Astrocyte of the cerebellum (primary cell): Measurements from ENCODE around the gene SGCB.
A peak's percentile ranks its signal among the peaks of the same experiment; 100 is the strongest.

Source experiments
- DNase-seq: peaks from one replicate; pipeline ENCODE4 v3.0.0-alpha.2; 2011; ENCODE audit warnings: low read depth
- H3K4me3 ChIP-seq: 2 replicates; pipeline ENCODE4 v1.5.1; 2011; ENCODE audit warnings: mild to moderate bottlenecking, low read depth, low read length, moderate library complexity
- in situ Hi-C: cut with HindIII; loops from 2 replicates; pipeline ENCODE4 v1.10.0; 2017; ENCODE audit warnings: low sequenced_read_pairs
- TF ChIP-seq, protein P1 (sequence below): IDR thresholded peaks from 2 replicates; pipeline ENCODE4 v1.5.1; 2012; ENCODE audit warnings: low read length, low read depth, moderate library complexity, mild to moderate bottlenecking; ENCODE audit errors: missing control alignments

The SGCB gene

DNA sequence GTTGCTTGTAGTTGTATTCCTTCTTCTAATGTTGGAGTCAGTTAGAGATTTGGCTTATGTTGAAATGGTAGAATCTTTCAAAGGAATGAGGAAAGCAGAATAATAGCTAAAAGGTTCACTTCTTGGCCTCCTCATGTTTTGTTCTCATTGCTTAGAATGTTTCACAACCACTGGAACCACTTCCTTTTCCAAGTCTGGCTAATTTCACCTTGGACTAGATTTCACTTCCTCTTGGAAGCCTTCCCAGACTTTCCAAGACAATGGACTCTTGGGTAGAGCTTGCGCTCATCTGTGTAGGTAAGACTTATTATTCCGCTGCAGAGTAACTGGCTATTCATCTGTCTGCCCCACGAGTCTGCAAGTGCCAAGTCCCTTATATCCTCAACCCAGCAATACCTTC is 21.3 kb upstream of the SGCB start:
- DNase-seq: peak; percentile 88
- in situ Hi-C loops: no loop called here
- H3K4me3 ChIP-seq: no peak overlapping the region
- TF ChIP-seq, protein P1, sequence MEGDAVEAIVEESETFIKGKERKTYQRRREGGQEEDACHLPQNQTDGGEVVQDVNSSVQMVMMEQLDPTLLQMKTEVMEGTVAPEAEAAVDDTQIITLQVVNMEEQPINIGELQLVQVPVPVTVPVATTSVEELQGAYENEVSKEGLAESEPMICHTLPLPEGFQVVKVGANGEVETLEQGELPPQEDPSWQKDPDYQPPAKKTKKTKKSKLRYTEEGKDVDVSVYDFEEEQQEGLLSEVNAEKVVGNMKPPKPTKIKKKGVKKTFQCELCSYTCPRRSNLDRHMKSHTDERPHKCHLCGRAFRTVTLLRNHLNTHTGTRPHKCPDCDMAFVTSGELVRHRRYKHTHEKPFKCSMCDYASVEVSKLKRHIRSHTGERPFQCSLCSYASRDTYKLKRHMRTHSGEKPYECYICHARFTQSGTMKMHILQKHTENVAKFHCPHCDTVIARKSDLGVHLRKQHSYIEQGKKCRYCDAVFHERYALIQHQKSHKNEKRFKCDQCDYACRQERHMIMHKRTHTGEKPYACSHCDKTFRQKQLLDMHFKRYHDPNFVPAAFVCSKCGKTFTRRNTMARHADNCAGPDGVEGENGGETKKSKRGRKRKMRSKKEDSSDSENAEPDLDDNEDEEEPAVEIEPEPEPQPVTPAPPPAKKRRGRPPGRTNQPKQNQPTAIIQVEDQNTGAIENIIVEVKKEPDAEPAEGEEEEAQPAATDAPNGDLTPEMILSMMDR: no peak

DNA sequence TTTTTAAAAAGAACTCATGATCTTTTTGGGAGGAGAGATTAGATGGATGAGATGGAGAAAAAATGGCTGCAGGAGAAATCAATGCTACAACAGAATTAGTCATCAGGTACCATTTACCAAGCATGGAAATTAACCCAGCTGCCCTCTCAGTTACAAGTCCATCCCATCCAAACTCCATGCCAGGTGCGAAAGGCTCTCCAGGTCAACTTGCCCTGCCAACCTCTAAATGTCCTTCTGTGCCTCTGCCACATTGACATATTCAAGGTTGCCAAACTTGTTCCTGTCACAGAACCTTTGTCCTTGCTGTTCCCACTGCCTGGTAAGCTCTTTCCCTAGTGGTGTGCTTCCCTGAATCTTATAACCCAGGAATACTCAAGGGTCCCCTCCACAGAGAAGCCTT is 20.2 kb upstream of the SGCB start:
- in situ Hi-C loops: no loop called here
- no peak overlapping the region for H3K4me3 ChIP-seq
- no peak for DNase-seq
- TF ChIP-seq, protein P1: no peak

DNA sequence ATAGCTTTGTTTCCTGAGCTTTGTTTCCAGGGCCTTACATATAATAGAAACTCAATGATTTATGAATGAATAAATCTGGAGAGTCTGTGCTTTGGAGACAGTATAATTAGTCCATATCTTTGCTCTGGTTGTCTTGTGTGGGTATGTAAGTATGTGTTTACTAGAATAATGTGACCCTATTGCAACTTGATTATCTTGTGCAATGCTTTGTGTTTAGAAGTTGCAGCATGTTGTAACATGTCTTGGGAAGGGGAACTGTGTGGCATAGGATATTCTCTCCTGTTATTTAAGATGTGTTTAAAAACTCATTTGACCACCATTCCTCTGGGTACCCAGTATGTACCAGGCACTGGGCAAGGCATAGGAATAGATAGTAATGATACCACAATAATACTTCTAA is 19.1 kb upstream of the SGCB start:
- in situ Hi-C loops: no loop called here
- DNase-seq: no peak
- TF ChIP-seq, protein P1: no peak
- no peak overlapping the region for H3K4me3 ChIP-seq

DNA sequence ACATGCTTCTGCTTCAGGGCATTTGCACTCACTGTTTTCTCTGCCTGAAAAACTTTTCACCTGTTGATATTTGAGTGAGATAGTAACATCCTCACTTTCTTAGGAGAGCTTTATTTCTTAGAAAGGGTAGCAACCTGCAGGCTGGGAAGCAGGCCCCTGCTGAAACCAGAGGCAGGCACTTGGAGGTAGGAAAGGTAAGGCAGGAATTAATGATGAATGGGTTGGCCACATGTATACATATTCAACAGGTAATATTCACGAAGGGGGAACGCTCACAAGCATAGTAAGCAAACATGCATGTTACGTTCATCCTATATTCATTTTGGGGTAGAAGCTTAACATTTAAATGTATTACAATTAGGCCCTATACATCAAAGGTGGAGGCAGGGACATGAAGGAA is 16.2 kb upstream of the SGCB start:
- TF ChIP-seq, protein P1: no peak
- H3K4me3 ChIP-seq: no peak overlapping the region
- in situ Hi-C loops: no loop called here

DNA sequence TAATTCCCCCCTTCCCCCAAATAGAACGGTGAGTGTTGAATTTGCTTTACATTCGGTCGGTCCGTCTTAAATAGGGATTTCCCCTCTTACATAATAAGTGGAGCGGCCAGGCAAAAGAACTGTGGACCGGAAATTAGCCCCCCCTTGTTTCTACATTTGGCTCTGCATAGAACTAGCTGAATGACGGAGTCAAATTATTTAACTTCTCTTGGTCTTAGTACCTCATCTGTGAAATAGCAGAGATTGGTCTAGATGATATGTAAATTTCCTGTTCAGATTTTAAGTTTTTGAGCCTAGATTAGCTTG is 14.3 kb upstream of the SGCB start:
- peak overlapping the region; percentile 70 for H3K4me3 ChIP-seq
- TF ChIP-seq, protein P1: no peak
- DNase-seq: no peak
- in situ Hi-C loops: no loop called here

More for the DNA sequence above, 16.2 kb upstream of the SGCB start:
- DNase-seq: no peak

DNA sequence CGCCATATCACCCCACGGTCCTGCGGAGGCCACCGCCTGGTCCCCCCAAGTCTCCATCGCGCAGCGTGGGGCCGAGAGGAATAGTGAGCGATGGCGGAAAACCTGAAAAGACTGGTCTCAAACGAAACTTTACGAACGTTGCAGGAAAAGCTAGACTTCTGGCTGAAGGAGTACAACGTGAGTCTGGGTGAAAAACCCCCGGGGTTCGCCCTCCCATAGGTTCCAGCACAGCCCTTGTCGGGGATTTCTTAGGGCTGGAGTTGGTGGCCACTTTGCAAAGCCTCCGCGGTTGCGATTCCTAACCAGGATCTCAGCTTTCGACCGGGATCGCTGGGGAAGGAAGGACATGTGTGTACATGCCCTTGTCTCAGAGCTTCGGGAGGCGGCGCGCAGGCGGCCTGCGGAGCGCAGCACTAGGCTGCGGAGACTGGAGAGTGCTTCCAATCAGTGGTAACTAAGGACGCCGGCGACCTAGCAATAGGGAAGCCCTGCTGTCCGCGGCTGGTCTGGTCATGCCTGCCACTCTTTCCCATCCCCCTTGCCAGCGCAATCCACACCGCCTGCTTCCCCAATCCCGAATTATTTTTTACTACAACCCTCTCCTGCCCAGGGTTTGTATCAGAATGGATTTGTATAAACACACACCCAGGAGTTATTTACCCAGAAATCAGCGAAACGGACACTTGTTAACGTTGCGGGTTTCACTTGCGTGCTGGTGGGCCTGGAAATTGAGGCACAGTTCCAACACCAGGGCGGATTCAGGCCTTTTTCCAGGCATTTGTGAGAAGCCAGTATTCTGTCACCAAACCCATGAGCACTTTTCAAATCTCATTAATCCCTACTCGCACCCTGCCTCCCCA is 13.7 kb upstream of the SGCB start:
- in situ Hi-C loops: no loop called here
- peak overlapping the region; percentile 70 for H3K4me3 ChIP-seq
- peak; percentile 65 for DNase-seq
- TF ChIP-seq, protein P1: no peak

DNA sequence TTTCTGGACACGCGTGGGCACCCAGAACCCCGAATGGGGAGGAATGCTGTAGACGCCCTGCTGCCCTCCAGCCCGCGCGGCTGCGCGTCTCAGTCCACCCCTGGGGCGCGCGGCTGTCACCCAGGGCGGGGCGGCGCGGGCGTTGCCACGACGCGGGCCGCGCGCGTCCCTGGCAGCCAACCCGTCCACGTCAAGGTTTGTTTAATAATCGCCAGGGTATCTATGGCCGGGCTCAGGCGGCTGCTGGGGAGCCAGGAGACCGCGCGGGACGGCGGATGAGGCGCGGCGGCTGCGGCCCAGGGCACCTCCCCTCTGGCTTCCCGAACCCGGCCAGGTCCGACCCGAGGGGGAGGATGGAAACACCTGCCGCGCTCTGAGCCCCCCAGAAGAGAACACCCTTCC is 13.1 kb upstream of the SGCB start, which contains the start of gene SPATA18:
SPATA18 (plus strand) TSS at position 92 of the 402 bp plus-strand sequence. CDS start 401 bp downstream, outside the sequence.
- TF ChIP-seq, protein P1: no peak
- peak within 1 kb of the TSS; percentile 70 for H3K4me3 ChIP-seq
- DNase-seq: no peak
- in situ Hi-C loops: no loop called here
